Stimulated activated CD8-positive, alpha-beta memory T cell treated with anti-CD3 and anti-CD28 coated beads, Interleukin-2, amount 100 ng/mL, for 1 hour (primary cell): Measurements from ENCODE around the gene CACNA1I.

Experiments
- DNase-seq, 2 donors: peaks; one replicate each; pipeline ENCODE4 v3.0.0-alpha.2; 2020; ENCODE audit warnings: low read depth in 2 of 2

The CACNA1I gene

DNA sequence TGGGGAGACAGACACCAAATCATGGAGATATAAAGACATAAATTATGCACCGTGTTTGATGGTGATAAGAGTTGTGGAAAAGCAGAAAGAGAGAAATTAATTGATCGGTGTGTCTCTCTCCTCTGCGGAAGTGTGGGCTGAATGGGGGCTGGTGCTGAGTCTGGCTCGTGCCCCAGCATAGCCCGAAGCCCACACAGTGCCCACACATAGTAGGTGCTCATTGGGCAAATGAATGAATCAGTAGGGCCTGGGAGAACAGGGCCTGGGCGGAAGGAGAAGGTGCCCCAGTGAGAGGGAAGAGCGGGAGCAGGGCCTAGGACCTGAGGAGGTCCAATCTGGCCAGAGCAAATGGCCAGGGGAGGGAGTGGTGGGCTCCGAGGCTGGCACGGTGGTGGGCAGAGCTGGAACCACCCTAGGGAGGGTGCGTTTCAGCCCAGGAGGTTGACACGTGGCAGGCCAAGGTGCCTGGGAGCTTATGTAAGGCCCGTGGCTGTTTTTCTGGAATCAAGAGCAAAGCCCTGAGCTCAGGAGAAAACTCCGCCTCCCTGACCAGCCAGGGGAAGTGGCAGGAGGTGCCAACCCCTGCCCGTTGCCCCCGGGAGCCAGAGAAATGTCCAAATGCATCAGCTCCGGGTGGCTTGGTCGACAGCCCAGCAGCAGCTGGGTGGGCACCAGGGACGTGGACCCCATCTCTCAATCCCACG is 2.1 kb upstream of the CACNA1I start:
- no peak for DNase-seq

DNA sequence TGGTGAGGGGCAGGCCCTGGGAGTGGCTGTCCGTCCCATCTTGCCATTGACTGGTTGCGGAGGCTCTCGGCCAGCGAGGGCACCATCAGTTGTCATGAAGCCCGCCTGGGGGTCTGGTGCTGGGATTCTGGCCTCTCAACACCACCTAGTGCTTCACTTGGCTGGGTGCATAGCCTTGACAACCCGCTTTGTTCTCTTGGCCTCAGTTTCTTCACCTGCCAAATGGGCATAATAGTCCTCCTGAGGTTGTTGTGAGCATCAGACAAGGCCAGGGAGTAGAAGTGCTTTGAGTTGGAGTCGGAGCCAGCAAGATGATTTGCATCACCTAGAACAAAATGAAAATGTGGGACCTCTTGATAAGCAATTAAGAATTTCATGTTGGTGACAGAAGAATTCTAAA is 1.5 kb upstream of the CACNA1I start:
- DNase-seq = no peak

DNA sequence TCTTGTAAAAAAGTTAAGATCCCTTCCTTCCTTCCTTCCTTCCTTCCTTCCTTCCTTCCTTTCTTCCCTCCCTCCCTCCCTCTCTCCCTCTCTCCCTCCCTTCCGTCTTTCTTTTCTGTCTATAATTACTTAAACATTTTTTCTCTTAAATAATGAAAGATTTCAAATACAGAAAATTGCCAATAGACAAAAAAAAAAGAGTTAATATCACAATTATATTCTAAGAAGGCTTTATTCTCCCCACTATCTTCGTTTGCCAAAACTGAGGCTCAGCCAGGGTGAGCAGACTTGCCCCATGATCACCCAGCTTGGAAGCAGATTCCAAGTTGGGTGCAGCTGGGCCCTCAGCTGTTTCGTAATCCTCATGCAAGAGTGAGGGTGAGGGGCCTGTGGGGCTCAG is 327 bp upstream of the CACNA1I start:
- no peak for DNase-seq

DNA sequence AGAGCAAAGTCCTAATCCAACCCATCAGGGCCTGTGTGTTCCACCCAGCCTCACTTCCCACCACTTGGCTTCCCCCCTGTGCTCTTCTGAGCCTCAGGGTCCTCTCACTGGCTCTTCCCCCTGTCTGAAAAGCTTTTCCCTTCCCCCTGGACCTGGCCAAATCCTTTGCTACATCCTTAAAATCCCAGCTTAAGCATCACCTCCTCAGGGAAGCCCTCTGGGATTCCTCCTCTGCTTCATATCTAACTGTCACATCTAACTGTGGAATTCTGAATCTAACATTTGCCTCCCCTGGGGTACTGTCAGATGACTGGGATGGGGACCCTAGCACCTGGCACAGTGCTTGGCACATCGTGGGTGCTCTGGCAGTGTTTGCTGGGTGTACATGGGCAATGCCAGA is 985 bp downstream of the CACNA1I start:
- DNase-seq = no peak

DNA sequence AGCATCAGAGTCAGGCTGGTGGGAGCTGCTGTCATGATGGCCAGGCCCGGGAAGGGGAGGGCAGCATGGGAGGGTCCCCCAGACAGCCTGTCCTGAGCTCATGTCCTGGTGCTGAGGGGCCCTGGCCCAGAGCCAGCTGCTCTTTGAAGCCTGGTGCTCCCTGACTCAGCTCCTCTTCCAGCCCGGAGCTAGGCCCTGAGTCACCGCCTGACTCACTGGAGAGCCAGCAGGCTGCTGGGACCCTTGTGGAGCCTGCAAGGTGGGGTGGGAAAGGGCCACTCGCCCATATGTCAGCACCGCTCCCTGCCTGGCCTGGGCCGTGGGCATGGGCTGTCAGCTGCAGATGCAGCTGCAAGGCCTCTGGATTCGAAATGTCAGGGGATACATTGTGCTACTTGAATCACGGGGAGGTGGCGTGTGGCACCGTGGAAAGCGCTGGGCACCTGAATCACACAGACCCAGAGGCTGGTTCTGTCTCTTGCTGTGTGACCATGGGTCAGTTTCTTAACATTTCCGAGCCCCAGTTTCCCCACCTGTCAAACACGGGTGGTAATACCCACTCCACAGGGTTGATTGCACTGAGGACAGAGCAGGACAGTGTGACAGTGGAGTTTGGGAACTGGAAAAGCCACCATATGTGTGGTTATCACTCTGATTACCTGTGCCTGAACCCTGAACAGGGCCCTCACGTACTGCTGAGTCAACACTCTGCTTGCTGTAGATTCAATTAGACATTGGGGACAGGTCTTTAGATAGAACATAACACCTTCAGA is 4.4 kb downstream of the CACNA1I start:
- no peak for DNase-seq

DNA sequence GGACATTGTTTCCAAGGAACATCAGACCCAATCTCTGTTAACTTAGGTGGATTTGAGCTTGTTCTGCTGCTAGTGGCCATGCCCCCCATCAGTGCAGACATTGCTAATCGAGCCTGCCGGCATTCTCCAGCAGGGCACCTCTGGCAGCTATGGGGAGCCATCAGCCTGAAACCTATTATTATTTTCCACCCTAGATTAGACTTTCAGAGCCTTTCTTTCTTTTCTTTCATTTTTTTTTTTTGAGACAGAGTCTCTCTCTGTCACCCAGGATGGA is 4.9 kb downstream of the CACNA1I start:
- DNase-seq = no peak

DNA sequence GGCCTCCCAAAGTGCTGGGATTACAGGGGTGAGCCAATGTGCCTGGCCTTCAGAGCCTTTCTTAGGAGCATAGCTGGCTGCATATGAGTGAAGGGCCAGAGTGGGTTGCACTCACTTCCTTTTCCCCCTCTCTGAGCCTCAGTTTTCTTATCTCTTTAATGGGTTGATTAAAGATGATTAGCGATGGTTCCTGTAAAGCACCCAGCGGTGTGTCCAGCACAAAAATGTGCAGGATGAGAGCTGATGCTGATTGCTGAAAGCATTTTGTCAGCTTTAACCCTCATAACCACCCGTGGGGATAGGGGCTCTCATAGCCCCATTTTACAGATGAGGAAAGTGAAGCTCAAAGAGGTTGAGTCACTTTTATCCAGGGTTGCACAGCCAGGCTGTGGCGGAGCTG is 5.5 kb downstream of the CACNA1I start:
- DNase-seq = no peak

DNA sequence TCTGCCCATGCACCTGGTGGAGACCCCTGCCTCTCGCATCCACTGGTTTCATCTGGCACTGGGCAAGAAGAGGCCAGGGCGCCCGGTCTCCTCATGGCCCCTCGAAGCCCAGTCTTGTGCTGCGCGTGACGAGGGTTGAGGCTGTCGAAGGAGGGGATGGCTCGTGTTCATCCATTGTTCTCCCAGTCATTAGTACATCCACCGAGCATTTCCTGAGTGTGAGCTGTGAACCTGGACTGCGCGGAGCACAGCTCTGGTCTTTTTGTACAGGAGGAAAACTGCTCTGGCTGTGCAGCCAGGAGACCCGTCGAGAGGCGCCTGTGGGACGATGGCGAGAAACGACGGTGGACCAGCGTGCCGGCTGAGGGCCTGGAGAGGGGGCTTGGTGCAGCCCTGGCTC is 6.8 kb downstream of the CACNA1I start:
- no peak for DNase-seq

DNA sequence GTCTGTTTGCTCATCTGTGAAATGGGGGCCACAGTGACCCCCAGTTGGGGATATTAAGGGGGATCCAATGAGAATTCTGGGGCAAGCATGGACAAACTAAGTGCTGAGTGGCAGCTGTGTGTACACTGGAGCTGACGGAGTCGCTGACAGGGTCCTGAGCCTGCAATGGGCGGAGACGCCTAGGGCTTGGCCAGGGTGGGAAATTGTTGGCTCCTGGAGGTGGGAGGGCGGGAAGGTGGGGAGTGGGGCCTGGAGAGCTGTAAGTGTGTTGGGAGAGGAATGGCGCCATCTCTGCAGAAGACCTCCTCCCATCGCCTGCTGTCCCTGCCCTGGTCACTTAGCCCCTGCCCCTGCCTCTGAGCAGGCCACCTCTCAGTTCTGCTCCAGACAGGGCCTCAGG is 7.3 kb downstream of the CACNA1I start:
- DNase-seq = no peak

DNA sequence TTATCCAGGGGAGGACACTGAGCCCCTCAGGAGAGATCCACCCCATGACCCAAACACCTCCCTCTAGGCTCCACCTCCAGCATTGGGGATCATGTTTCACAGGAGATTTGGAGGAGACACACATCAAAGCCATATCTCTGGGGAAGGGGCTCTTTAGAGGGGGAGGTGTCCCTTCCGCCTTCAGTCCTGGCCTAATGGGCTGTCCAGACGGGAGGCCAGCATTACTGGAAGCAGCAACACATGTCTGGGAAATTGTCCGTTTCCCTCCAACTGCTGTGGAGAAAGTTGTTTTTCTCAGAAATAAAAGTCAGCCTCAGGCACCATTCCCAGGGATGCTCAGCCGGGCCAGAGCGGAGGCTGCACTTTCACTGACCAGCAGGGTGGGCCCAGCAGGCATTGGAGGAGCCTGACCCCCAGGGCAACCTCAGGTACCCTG is 9.5 kb downstream of the CACNA1I start:
- no peak for DNase-seq

DNA sequence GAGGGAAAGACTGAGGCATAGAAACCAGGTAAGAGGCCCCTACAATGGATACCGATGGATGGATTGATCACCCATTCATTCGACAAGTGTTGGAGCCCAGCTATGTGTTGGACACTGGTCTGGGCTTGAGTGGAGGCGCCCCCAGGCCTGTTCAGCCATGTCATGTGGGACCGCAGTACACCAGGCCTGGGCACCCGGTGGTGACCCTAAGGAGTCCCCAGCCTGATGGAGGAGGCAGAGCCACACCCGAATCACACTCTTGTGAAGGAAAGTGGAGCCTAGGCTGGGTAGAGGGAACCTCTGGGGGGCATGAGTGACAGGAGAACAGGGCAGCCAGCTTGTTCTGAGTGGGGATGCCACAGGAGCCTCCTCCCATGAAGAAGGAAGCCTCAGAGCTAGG is 10.2 kb downstream of the CACNA1I start:
- no peak for DNase-seq

DNA sequence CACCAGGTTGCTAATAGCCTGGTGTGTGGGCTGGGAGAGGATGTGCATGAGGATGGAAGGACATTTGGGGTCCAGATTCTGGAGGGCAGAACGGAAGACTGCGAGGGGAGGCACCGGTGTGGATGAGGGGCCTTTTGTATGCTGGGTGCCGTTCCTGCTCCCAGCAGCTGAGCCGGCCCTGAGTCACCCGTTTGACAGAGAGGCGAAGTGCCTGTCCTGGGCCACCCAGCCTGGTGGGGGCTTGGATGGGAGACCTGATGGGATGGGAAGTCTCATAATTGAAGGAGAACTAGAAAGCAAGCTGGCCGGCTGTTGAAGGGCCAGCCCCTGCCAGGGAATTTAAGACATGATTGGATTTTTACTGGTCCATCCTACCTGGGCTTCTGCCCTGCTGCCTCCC is 10.8 kb downstream of the CACNA1I start:
- no peak for DNase-seq

DNA sequence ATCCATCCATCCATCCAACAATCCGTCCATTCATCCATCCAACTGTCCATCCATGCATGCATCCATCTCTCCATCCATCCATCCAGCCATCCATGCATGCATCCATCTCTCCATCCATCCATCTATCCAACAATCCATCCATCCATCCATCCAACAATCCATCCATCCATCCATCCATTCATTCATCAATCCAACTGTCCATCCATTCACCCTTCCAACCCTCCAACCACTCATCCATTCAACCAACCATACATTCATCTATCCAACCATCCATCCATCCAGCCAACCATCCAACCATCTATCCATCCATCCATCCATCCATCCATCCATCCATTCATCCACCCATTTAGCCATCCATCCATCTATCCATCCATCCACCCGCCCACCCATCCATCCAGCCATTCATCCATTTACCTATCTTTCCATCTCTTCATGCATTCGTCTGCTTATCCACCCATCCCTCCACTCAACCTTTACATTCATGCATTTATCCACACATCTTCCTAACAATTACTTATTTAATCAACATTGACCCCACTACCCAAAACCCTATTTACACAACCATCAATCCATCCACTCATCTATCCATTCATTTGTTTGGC is 12.6 kb downstream of the CACNA1I start:
- no peak for DNase-seq

DNA sequence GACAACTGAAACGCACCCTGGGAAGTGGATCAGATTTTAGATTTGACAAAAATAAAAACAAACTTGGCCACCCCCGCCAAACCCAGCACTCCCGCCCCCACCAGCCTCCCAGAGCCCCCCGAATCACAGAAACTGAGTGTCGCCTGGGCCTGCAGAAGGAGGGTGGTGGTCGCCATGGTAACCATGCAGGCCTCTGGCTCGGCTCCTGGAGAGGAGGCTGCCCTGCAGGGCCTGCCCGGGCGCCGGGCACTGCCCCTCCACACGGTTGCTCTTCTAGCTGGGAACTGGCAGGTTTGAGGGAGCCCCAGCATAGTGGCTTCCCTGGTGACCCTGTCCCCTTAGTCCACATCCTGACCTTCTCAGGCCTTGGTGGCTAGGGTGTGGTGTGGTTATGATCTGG is 19.3 kb downstream of the CACNA1I start:
- DNase-seq = no peak

DNA sequence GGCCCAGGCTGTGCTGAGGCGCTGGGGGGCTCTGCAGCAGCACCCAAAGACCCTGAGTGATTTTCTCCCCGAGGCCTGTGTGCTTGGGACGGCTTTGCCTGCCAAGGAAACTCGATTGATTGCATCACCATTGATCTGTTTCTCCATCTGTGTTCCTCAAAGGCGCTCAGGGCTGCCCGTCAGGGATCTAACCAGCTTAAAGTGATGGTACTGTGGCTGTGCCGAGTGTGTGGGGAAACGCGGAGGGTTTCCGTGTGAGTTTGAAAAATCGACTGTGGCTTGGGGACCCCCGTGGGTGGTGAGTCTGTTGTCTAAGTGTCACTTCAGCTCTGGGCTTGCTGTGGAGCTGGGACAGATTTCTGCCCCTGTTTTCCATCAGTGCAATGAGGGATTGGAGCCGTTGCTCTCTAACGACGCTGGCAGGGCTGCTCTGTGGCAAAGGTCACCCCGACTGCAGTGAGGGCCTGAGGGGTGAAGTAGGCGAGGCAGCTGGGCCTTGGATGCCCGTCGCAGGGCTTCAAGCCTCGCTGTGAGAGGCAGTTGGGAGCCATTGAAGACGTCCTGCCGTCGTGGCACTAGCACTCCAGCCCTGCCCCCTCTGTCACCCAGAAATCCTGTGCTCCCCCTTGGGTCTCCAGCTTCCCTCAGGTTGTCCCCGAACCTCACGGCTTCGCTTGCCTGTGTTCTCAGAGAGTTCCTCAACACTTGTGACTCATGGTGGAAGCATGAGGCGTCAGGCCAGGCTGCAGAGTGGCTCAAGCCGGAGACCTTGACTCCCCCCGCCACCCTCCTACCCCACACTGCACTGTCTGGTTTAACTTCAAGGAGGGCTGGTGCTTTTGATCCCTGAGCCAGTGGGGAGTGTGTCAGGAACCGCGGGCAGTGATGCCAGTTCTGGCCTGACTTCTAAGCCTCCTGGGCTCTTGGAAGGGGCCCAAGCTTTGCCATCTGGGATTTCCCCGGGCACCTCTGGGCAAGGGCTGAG is 21.8 kb downstream of the CACNA1I start:
- no peak for DNase-seq

DNA sequence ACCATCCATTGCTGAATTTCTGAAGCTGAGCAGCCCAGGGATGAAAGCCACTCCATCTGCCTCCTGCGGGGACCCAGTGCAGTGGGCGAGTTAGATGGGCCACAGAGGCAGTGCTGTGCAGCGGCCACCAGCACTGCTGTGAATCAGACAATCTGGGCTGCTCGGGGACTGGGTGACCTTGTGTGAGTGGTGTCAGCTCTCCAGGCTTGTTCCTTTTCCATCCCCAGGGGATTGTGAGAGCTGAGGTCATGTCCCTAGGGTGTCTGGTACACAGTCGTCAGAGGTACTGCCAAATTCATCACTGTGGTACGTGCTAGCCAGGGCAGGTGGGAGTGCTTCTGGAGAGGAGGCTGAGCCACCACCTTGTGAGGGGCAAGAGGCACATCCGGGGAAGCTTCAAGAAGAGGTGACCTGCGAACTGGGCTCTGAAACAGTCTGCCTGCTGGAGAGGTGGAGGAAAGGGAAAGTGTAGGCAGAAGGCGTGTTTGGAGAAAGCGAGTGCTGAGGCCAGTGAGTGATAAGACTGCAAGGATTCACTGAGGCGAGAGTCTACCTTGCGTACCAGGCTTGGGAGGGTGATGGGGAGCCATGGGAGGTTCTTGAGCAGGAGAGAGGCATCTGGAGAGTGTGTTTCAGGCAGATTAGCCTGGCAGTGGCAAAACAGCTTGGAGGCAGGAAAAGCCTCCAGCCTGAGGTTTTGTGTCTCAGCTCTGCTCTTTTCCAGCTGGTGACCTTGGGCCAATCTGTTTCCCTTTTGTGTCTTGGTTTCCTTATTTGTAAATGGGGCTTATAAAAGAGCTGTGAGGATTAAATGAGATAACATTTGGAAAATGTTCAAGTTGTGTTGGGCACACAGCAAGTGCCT is 22.7 kb downstream of the CACNA1I start:
- no peak for DNase-seq

DNA sequence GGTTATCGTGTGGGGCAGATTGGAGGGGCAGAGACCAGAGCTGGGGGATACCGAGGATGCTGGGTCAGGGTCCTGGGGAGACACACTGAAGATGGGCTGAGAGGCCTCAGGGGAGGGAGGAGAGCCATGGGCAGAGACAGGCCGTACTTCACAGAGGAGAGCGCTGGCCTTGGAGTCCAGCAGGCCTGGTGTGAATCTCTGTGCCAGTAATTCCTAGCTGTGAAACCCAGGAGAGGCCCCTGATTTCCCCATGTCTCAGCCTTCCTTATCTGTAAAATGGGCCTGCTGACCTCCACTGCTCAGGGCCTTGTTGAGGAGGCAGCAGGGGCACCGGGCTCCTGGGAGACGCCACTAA is 23.4 kb downstream of the CACNA1I start:
- no peak for DNase-seq

DNA sequence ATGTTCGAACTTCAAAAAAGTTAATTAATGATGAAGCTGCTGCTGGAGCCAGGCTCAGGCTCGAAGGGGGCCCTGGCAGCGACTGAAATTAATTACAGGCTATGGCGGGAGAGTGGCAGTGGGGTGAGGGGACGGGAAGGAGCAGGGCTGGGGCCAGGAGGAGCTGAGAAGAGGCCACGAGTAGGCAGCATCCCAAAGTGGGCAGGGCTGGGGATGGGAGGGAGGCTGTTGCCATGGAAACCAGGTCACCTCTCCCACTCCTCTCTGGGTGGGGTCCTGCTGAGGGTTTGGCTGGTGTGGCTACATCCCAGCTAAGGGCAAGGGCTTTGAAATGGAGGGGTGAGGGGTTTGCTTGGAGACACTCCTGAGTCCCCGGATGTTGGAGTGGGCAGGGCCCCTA is 23.9 kb downstream of the CACNA1I start:
- no peak for DNase-seq

DNA sequence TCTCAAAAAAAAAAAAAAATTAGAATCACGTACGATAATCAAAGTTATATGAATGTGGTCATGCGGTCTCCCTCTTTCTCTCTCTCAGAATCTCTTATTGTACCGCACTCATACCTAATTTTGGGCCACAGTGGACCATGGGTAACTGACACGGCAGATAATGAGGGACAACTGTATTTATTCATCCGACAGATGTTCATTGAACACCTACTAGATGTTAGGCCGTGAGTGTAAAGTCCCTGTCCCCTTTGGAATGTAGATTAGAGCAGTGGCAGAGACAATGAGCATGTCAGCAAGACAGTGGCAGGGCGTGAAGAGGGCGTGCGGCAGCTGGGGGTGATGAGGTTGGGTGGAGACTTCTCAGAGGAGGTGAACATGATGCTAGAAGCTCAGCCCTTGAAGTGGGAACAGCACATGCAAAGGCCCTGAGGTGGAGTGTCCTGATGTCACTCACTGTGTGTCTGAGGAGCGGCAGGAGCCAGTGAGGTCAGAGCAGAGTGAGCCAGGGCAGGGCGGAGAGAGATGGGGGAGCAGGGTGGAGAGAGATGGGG is 25.1 kb downstream of the CACNA1I start:
- no peak for DNase-seq

DNA sequence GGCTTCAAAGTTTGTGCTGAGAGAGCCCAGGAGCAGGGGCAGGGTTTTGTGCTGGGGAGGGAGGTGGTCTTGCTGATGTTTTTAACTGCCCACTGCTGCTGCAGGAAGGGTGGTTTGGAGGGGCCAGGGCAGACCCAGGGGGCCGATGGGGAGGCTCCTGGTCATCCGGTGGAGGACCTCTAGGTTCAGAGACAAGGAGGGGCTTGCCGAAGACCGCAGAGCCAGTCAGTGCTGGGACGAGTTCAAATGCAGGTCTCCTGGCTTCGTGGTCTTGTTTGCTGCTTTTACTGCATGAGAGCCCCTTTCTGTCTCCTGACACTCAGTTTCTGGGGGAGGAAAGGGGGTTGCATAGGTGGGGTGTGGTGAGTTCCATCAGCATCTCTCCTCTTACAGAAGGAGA is 26.0 kb downstream of the CACNA1I start:
- no peak for DNase-seq

DNA sequence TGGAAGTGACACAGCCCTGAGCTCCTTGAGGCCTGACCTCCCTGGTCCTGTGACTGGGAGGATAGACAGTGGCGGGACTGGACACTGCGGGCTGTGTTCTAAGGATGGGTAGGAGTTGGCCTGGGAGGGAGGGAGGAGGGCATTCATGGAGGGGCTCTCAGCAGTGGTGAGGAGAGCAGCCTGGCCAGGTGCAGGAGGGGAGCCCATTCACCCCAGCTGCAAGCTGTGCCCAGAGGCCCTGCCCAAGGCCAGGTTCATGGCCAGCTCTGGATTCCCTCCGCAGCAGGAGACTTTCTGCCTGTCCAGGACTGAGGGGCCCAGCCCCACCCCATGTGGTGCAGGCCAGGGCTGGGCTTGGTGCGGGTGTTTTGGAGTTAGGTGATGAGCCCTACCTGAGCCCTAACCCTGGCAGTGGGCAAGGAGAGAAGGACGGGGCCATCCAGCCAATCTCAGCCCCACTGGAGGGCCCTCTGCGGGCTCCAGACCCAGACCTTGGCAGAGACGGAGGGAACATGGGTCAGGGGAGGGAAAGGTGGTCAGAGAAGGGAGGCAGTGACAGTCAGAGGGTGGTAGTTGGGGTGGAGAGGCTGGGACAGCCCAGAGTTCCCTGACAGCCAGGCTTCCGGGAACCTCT is 26.8 kb downstream of the CACNA1I start:
- no peak for DNase-seq
